H1 (cell line): ENCODE measurements around the gene PACSIN2.

ENCODE experiments used
- CTBP2 ChIP-seq: IDR thresholded peaks from 2 replicates; pipeline ENCODE4 v1.7.0; 2011; ENCODE audit warnings: borderline replicate concordance, mild to moderate bottlenecking, moderate library complexity, mixed read lengths, low read length; ENCODE audit not compliant: insufficient read depth, insufficient read length
- CTCF ChIP-seq, 3 experiments: IDR thresholded peaks; 1 replicate in 2 of 3; 2 replicates in 1 of 3; pipeline versions ENCODE4 v1.5.1 to v1.6.1; 2011; ENCODE audit warnings: low read length in 3 of 3, mild to moderate bottlenecking in 3 of 3, inconsistent platforms in 2 of 3, low read depth in 1 of 3, moderate library complexity in 1 of 3; ENCODE audit not compliant: insufficient read depth in 1 of 3; ENCODE audit errors: control extremely low read depth in 1 of 3
- EP300 ChIP-seq, 2 experiments: IDR thresholded peaks; 1 replicate in 1 of 2; 2 replicates in 1 of 2; pipeline ENCODE4 v1.6.1; 2011 to 2012; ENCODE audit warnings: low read depth in 2 of 2, low read length in 2 of 2, mild to moderate bottlenecking in 2 of 2, borderline replicate concordance in 1 of 2, inconsistent platforms in 1 of 2, moderate library complexity in 1 of 2
- EZH2 ChIP-seq: fragments of 200-600 bp; sonication (generic); IDR thresholded peaks from 2 replicates; pipeline ENCODE4 v1.7.1; 2012; ENCODE audit warnings: low read depth, mild to moderate bottlenecking, moderate library complexity, low read length, inconsistent platforms; ENCODE audit not compliant: severe bottlenecking
- HDAC6 ChIP-seq: IDR thresholded peaks from one replicate; pipeline ENCODE4 v1.7.1; 2012; ENCODE audit warnings: low read depth, mild to moderate bottlenecking, inconsistent platforms, low read length, moderate library complexity
- KDM1A ChIP-seq: fragments of 200-600, 300-600 bp; sonication (generic); IDR thresholded peaks from 2 replicates; pipeline ENCODE4 v1.7.1; 2016; ENCODE audit warnings: mild to moderate bottlenecking, low read length, borderline replicate concordance
- NRF1 ChIP-seq: IDR thresholded peaks from 2 replicates; pipeline ENCODE4 v1.6.1; 2011; ENCODE audit warnings: mild to moderate bottlenecking, low read depth, low read length, improper control_type of control experiment
- RAD21 ChIP-seq, 2 experiments: IDR thresholded peaks in 1 of 2; conservative IDR thresholded peaks in 1 of 2; 2 replicates each; pipeline ENCODE4 v1.6.1; 2011; ENCODE audit warnings: low read depth in 2 of 2, low read length in 2 of 2, improper control_type of control experiment in 1 of 2, inconsistent platforms in 1 of 2, mild to moderate bottlenecking in 1 of 2, moderate library complexity in 1 of 2
- SRF ChIP-seq: IDR thresholded peaks from 2 replicates; pipeline ENCODE4 v1.6.1; 2011; ENCODE audit warnings: mild to moderate bottlenecking, low read depth, low read length, moderate library complexity
- SUZ12 ChIP-seq: fragments of 200-600 bp; sonication (generic); IDR thresholded peaks from 2 replicates; pipeline ENCODE4 v1.6.1; 2012; ENCODE audit warnings: mild to moderate bottlenecking, inconsistent platforms, low read length, moderate library complexity, mixed read lengths
- TAF1 ChIP-seq: IDR thresholded peaks from 2 replicates; pipeline ENCODE4 v1.6.1; 2011; ENCODE audit warnings: mild to moderate bottlenecking, low read depth, low read length
- TBP ChIP-seq: IDR thresholded peaks from 2 replicates; pipeline ENCODE4 v1.6.1; 2011; ENCODE audit warnings: low read depth, low read length, improper control_type of control experiment

GRCh38 chr22:43002202-43002586 lies 12.8 kb downstream of the PACSIN2 start:
- TF ChIP-seq CTCF (IDR thresholded peaks at IDR 0.05; ENCODE audit: control extremely low read depth in 1 of 3, insufficient read depth in 1 of 3, low read depth in 1 of 3, low read length in 3 of 3) (no peak), EP300 (IDR thresholded peaks at IDR 0.05; ENCODE audit: borderline replicate concordance in 1 of 2, low read depth in 2 of 2, low read length in 2 of 2) (no peak), HDAC6 (no peak), TAF1 (no peak), RAD21 (IDR thresholded peaks at IDR 0.05 in 1 of 2, conservative IDR thresholded peaks at IDR 0.05 in 1 of 2; ENCODE audit: low read depth in 2 of 2, low read length in 2 of 2) (no peak), EZH2 (no peak), NRF1 (no peak), CTBP2 (no peak), SRF (no peak), TBP (no peak), KDM1A (no peak), SUZ12 (no peak)
